ENCODE measurements around the gene ADGRB2.

ADGRB2 gene

GRCh38 chr1:31701091-31701736 is 62.9 kb downstream of the ADGRB2 start:
- WGBS (ENCODE audit: extremely low coverage, insufficient coverage, insufficient read length): no CpG with 5 or more reads among the region's 10 CpGs
- H3K27me3 ChIP-seq (ENCODE audit: insufficient read depth, low read length): no peaks in the 10 kb centered on the region
- no peak overlapping the region for H3K23ac ChIP-seq (ENCODE audit: low read length)
- peak overlapping the region; percentile 76 for H2AK5ac ChIP-seq (ENCODE audit: low read length)
- peaks cover 61 to 62% of the 10 kb centered on the region in 2 experiments for H3K4me1 ChIP-seq (ENCODE audit: control insufficient read depth in 1 of 2, insufficient read depth in 2 of 2, low read length in 2 of 2)
- H2BK5ac ChIP-seq (ENCODE audit: low read depth, low read length, poor library complexity): peak overlapping the region; percentile 41
- H2BK120ac ChIP-seq (ENCODE audit: insufficient read depth, low read length, poor library complexity): peak overlapping the region; percentile 57
- peak overlapping the region; percentile 31 for H4K8ac ChIP-seq (ENCODE audit: low read depth, low read length)
- peak overlapping the region; percentile 92 for H4K91ac ChIP-seq (ENCODE audit: low read depth, low read length)
- H3K4ac ChIP-seq (ENCODE audit: low read depth, low read length): peak overlapping the region; percentile 18
- no peak overlapping the region for H2AFZ ChIP-seq (ENCODE audit: insufficient read depth, low read length, poor library complexity)
- H3K79me2 ChIP-seq (ENCODE audit: control insufficient read depth, insufficient read depth, low read length, poor library complexity): peaks cover 12% of the 10 kb centered on the region
- peak overlapping the region; percentile 38 for H3K4me2 ChIP-seq (ENCODE audit: low read length)
- peak overlapping the region; percentile 26 for H3K18ac ChIP-seq (ENCODE audit: low read length)
- H3K27ac ChIP-seq (ENCODE audit: low read depth, low read length): peak overlapping the region; percentile 48
- peak; percentile 66 to 76 for DNase-seq
- peaks cover 49% of the 10 kb centered on the region for H3K79me1 ChIP-seq (ENCODE audit: low read length)
- no peak overlapping the region for H3K9ac ChIP-seq (ENCODE audit: low read length)
- H3K9me3 ChIP-seq (ENCODE audit: insufficient read depth, low read depth, low read length): no peaks in the 10 kb centered on the region
- H3K14ac ChIP-seq (ENCODE audit: low read length): peak overlapping the region; percentile 40
- H3K4me3 ChIP-seq (ENCODE audit: low read depth, low read length): no peak overlapping the region
- H2BK12ac ChIP-seq (ENCODE audit: low read length): peak overlapping the region; percentile 34
- peak overlapping the region; percentile 5 for H4K12ac ChIP-seq (ENCODE audit: low read depth, low read length)
- peaks cover 38 to 39% of the 10 kb centered on the region in 2 experiments for H3K36me3 ChIP-seq (ENCODE audit: control insufficient read depth in 1 of 2, insufficient read depth in 2 of 2, low read length in 2 of 2)

GRCh38 chr1:31700468-31701090 is 63.6 kb downstream of the ADGRB2 start:
- Histone ChIP-seq H2BK12ac (ENCODE audit: low read length) (peak overlapping the region; percentile 44), H3K23ac (ENCODE audit: low read length) (no peak overlapping the region), H3K27ac (ENCODE audit: low read depth, low read length) (peak overlapping the region; percentile 45), H2AFZ (ENCODE audit: insufficient read depth, low read length, poor library complexity) (no peak overlapping the region), H4K91ac (ENCODE audit: low read depth, low read length) (peak overlapping the region; percentile 40), H3K4me1 (ENCODE audit: control insufficient read depth in 1 of 2, insufficient read depth in 2 of 2, low read length in 2 of 2) (peaks cover 57 to 59% of the 10 kb centered on the region in 2 experiments), H3K9me3 (ENCODE audit: insufficient read depth, low read depth, low read length) (no peaks in the 10 kb centered on the region), H3K79me2 (ENCODE audit: control insufficient read depth, insufficient read depth, low read length, poor library complexity) (peaks cover 12% of the 10 kb centered on the region), H3K4ac (ENCODE audit: low read depth, low read length) (peak overlapping the region; percentile 11), H2AK5ac (ENCODE audit: low read length) (peak overlapping the region; percentile 31), H3K18ac (ENCODE audit: low read length) (peak overlapping the region; percentile 34), H3K4me3 (ENCODE audit: low read depth, low read length) (no peak overlapping the region), H3K79me1 (ENCODE audit: low read length) (peaks cover 47% of the 10 kb centered on the region), H3K9ac (ENCODE audit: low read length) (no peak overlapping the region), H3K4me2 (ENCODE audit: low read length) (peak overlapping the region; percentile 38), H3K14ac (ENCODE audit: low read length) (peak overlapping the region; percentile 29), H4K8ac (ENCODE audit: low read depth, low read length) (peak overlapping the region; percentile 20), H2BK5ac (ENCODE audit: low read depth, low read length, poor library complexity) (peak overlapping the region; percentile 10), H4K12ac (ENCODE audit: low read depth, low read length) (no peak overlapping the region), H3K36me3 (ENCODE audit: control insufficient read depth in 1 of 2, insufficient read depth in 2 of 2, low read length in 2 of 2) (peaks cover 41 to 45% of the 10 kb centered on the region in 2 experiments), H2BK120ac (ENCODE audit: insufficient read depth, low read length, poor library complexity) (peak overlapping the region; percentile 44), H3K27me3 (ENCODE audit: insufficient read depth, low read length) (no peaks in the 10 kb centered on the region)
- WGBS (ENCODE audit: extremely low coverage, insufficient coverage, insufficient read length): no CpG with 5 or more reads among the region's 7 CpGs
- DNase-seq: no peak

- Histone ChIP-seq H3K4ac (ENCODE audit: low read depth, low read length) (no peak overlapping the region), H3K27me3 (ENCODE audit: insufficient read depth, low read length) (no peaks in the 10 kb centered on the region), H3K36me3 (ENCODE audit: control insufficient read depth in 1 of 2, insufficient read depth in 2 of 2, low read length in 2 of 2) (peaks cover 51 to 55% of the 10 kb centered on the region in 2 experiments), H2AK5ac (ENCODE audit: low read length) (peak overlapping the region; percentile 38), H3K9me3 (ENCODE audit: insufficient read depth, low read depth, low read length) (no peaks in the 10 kb centered on the region), H4K91ac (ENCODE audit: low read depth, low read length) (peak overlapping the region; percentile 29), H3K14ac (ENCODE audit: low read length) (peak overlapping the region; percentile 1), H2BK12ac (ENCODE audit: low read length) (no peak overlapping the region), H3K4me2 (ENCODE audit: low read length) (no peak overlapping the region), H3K79me1 (ENCODE audit: low read length) (peaks cover 36% of the 10 kb centered on the region), H3K18ac (ENCODE audit: low read length) (peak overlapping the region; percentile 20), H2BK120ac (ENCODE audit: insufficient read depth, low read length, poor library complexity) (no peak overlapping the region), H4K12ac (ENCODE audit: low read depth, low read length) (no peak overlapping the region), H2BK5ac (ENCODE audit: low read depth, low read length, poor library complexity) (no peak overlapping the region), H3K23ac (ENCODE audit: low read length) (no peak overlapping the region), H2AFZ (ENCODE audit: insufficient read depth, low read length, poor library complexity) (no peak overlapping the region), H3K9ac (ENCODE audit: low read length) (no peak overlapping the region), H3K27ac (ENCODE audit: low read depth, low read length) (no peak overlapping the region), H4K8ac (ENCODE audit: low read depth, low read length) (no peak overlapping the region), H3K79me2 (ENCODE audit: control insufficient read depth, insufficient read depth, low read length, poor library complexity) (peaks cover 12% of the 10 kb centered on the region), H3K4me1 (ENCODE audit: control insufficient read depth in 1 of 2, insufficient read depth in 2 of 2, low read length in 2 of 2) (peaks cover 46 to 48% of the 10 kb centered on the region in 2 experiments), H3K4me3 (ENCODE audit: low read depth, low read length) (no peak overlapping the region)
- no CpG with 5 or more reads among the region's 10 CpGs for WGBS (ENCODE audit: extremely low coverage, insufficient coverage, insufficient read length)
- DNase-seq: no peak
These were observed 64.7 kb downstream of the ADGRB2 start for GRCh38 chr1:31699341-31699891.

GRCh38 chr1:31697369-31697984 is 66.7 kb downstream of the ADGRB2 start:
- no peaks in the 10 kb centered on the region for H3K27me3 ChIP-seq (ENCODE audit: insufficient read depth, low read length)
- peak overlapping the region; percentile 22 for H2AK5ac ChIP-seq (ENCODE audit: low read length)

More at GRCh38 chr1:31697369-31697984, 66.7 kb downstream of the ADGRB2 start:
- Histone ChIP-seq H3K9me3 (ENCODE audit: insufficient read depth, low read depth, low read length) (no peaks in the 10 kb centered on the region), H3K27ac (ENCODE audit: low read depth, low read length) (peak overlapping the region; percentile 9), H3K14ac (ENCODE audit: low read length) (no peak overlapping the region), H3K4ac (ENCODE audit: low read depth, low read length) (no peak overlapping the region), H2BK12ac (ENCODE audit: low read length) (peak overlapping the region; percentile 41), H3K79me2 (ENCODE audit: control insufficient read depth, insufficient read depth, low read length, poor library complexity) (peaks cover 5% of the 10 kb centered on the region), H2AFZ (ENCODE audit: insufficient read depth, low read length, poor library complexity) (no peak overlapping the region), H2BK120ac (ENCODE audit: insufficient read depth, low read length, poor library complexity) (no peak overlapping the region), H4K8ac (ENCODE audit: low read depth, low read length) (no peak overlapping the region), H3K9ac (ENCODE audit: low read length) (no peak overlapping the region), H3K23ac (ENCODE audit: low read length) (no peak overlapping the region), H3K4me3 (ENCODE audit: low read depth, low read length) (no peak overlapping the region), H3K4me2 (ENCODE audit: low read length) (no peak overlapping the region), H3K18ac (ENCODE audit: low read length) (peak overlapping the region; percentile 30), H3K36me3 (ENCODE audit: control insufficient read depth in 1 of 2, insufficient read depth in 2 of 2, low read length in 2 of 2) (peaks cover 64 to 68% of the 10 kb centered on the region in 2 experiments), H2BK5ac (ENCODE audit: low read depth, low read length, poor library complexity) (no peak overlapping the region), H4K12ac (ENCODE audit: low read depth, low read length) (no peak overlapping the region), H3K4me1 (ENCODE audit: control insufficient read depth in 1 of 2, insufficient read depth in 2 of 2, low read length in 2 of 2) (peaks cover 34 to 39% of the 10 kb centered on the region in 2 experiments), H4K91ac (ENCODE audit: low read depth, low read length) (peak overlapping the region; percentile 2), H3K79me1 (ENCODE audit: low read length) (peaks cover 22% of the 10 kb centered on the region)
- DNase-seq: peak; percentile 53 to 75
- WGBS (ENCODE audit: extremely low coverage, insufficient coverage, insufficient read length): no CpG with 5 or more reads among the region's 12 CpGs
